Activated CD4-positive, alpha-beta T cell treated with anti-CD3 and anti-CD28 coated beads for 36 hours (primary cell): Measurements from ENCODE around the gene TUBA3D. TPM values are rescaled to one million over a fixed set of nuclear protein-coding genes. Genes with fewer than 3 reads are reported as not detected.
A peak's percentile ranks its signal among the peaks of the same experiment; 100 is the strongest.
"Not testable (repeated sequence)": the region's sequence is repeated elsewhere in the genome, so short reads cannot be mapped to it uniquely, and the experiment has no call there.

Experiments
- ATAC-seq: fragments of 200-7000 bp; cut with Tn5 transposase; one replicate; pipeline ENCODE4 v1.10.0; 2021; ENCODE audit warnings: mild to moderate bottlenecking, moderate library complexity
- CTCF ChIA-PET: fragments of 350-600 bp; sonication (Branson Sonifier 250); formaldehyde crosslinking; loops from one replicate; lab custom pipeline; 2021; ENCODE audit warnings: antibody characterized with exemption; lab: Charles Lee
- POLR2A ChIA-PET: fragments of 350-600 bp; sonication (Branson Sonifier 250); formaldehyde crosslinking; loops from one replicate; lab custom pipeline; 2021; ENCODE audit warnings: antibody characterized with exemption, inconsistent platforms; lab: Charles Lee
- DNase-seq: peaks from one replicate; pipeline ENCODE4 v3.0.0-alpha.2; 2020
- H3K27ac Mint-ChIP-seq: one replicate; pipeline ENCODE4 v1.8.0; 2021; ENCODE audit warnings: mixed read lengths
- H3K27me3 Mint-ChIP-seq: one replicate; pipeline ENCODE4 v1.8.0; 2021; ENCODE audit warnings: mixed read lengths
- H3K36me3 Mint-ChIP-seq: one replicate; pipeline ENCODE4 v1.8.0; 2021; ENCODE audit warnings: low read depth, mixed read lengths
- H3K4me1 Mint-ChIP-seq: one replicate; pipeline ENCODE4 v1.8.0; 2021; ENCODE audit warnings: mixed read lengths
- H3K4me3 Mint-ChIP-seq: one replicate; pipeline ENCODE4 v1.8.0; 2021; ENCODE audit warnings: mild to moderate bottlenecking, moderate library complexity, mixed read lengths
- H3K9me3 Mint-ChIP-seq: one replicate; pipeline ENCODE4 v1.8.0; 2021; ENCODE audit warnings: low read depth, mixed read lengths
- intact Hi-C, 2 experiments: fragments of 100-400 bp; cut with DNase I in 1 of 2; cut with micrococcal nuclease in 1 of 2; formaldehyde crosslinking; loops; one replicate each; pipeline versions ENCODE4 v1.14.2 to v1.15.1; 2022 to 2024; cut with DNase I, micrococcal nuclease
- microRNA-seq: library from miRNA; unstranded; fragments of <30 nt; microRNA quantifications from one replicate; pipeline ENCODE4 v1.2.0, GENCODE V29; 2021; ENCODE audit warnings: borderline replicate concordance
- total RNA-seq, 2 experiments: library from RNA; stranded (reverse); gene quantifications; one replicate each; pipeline ENCODE4 v1.2.3, GENCODE V29; 2021

TUBA3D gene
- total RNA-seq, 2 experiments from 2014 or later, result not detected

- ATAC-seq (peak; percentile 35), DNase-seq (peak; percentile 23)
- POLR2A ChIA-PET, H3K27me3 Mint-ChIP-seq, H3K27ac Mint-ChIP-seq, H3K4me1 Mint-ChIP-seq, H3K36me3 Mint-ChIP-seq, H3K9me3 Mint-ChIP-seq: not testable (repeated sequence)
- CTCF ChIA-PET, result interaction anchor here (0.7 kb wide), 1 partner anchor 142 kb away, joined by 3 read pairs; no protein-coding TSS in a partner anchor
- H3K4me3 Mint-ChIP-seq, result peak overlapping the region; percentile 49
- intact Hi-C loops, result loop anchor here in 1 of 2 experiments (5.0 kb wide), 1 partner anchor 117 kb away; no protein-coding TSS in a partner anchor
Observed at GRCh38 chr2:131528981-131529863, 53.3 kb downstream of the TUBA3D start.

- intact Hi-C loops, result loop anchor here in 1 of 2 experiments (5.0 kb wide), 1 partner anchor 118 kb away; no protein-coding TSS in a partner anchor
- H3K27me3 Mint-ChIP-seq, POLR2A ChIA-PET, H3K4me3 Mint-ChIP-seq, ATAC-seq, H3K27ac Mint-ChIP-seq, CTCF ChIA-PET, DNase-seq, H3K9me3 Mint-ChIP-seq, H3K4me1 Mint-ChIP-seq, H3K36me3 Mint-ChIP-seq: not testable (repeated sequence)
Observed at GRCh38 chr2:131529864-131530445, 54.0 kb downstream of the TUBA3D start.

GRCh38 chr2:131530626-131531344, 54.9 kb downstream of the TUBA3D start:
- H3K4me3 Mint-ChIP-seq, H3K27ac Mint-ChIP-seq, POLR2A ChIA-PET, H3K36me3 Mint-ChIP-seq, H3K4me1 Mint-ChIP-seq, H3K27me3 Mint-ChIP-seq, H3K9me3 Mint-ChIP-seq, ATAC-seq, CTCF ChIA-PET, intact Hi-C loops: not testable (repeated sequence)
- peak; percentile 30 for DNase-seq

GRCh38 chr2:131531547-131532185, 55.7 kb downstream of the TUBA3D start:
- POLR2A ChIA-PET, H3K4me1 Mint-ChIP-seq, H3K9me3 Mint-ChIP-seq, ATAC-seq, DNase-seq, H3K36me3 Mint-ChIP-seq, intact Hi-C loops, H3K27me3 Mint-ChIP-seq, H3K27ac Mint-ChIP-seq, CTCF ChIA-PET, H3K4me3 Mint-ChIP-seq: not testable (repeated sequence)

Small RNA genes within 50 kb of the gene (microRNA-seq; reads per million reads assigned to microRNA genes)
- gene MIR4784, result not detected

Other genes starting within 250 kb of the TUBA3D start
- gene RAB6D, start 112.0 kb upstream of the TUBA3D start, total RNA-seq, result not detected
- gene MZT2A, start 16.3 kb downstream of the TUBA3D start, total RNA-seq, result 100 to 1,000 TPM in 1 of 2 experiments, 10 to 100 TPM in 1; 69.9 to 110 TPM
- gene CCDC74A, start 51.8 kb downstream of the TUBA3D start, total RNA-seq, result 1 to 10 TPM; 3.0 to 3.5 TPM